ENCODE measurements around the gene B4GALT5.

DNA sequence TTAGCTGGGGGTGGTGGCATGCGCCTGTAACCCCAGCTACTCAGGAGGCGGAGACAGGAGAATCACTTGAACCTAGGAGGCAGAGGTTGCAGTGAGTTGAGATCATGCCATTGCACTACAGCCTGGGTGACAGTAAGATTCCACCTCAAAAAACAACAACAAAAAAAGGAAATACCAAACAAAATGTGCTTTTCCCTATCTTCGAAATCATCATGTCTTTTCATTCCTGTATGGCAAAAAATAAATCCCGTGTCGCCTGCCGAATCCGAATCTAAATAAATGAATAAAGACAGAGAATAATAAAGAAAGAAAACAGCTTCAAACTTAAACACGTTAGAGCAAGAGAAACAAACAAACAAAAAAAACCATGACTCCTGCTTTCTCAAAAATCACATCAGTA, 11.8 kb downstream of the B4GALT5 start:
- TF ChIP-seq, protein P1, sequence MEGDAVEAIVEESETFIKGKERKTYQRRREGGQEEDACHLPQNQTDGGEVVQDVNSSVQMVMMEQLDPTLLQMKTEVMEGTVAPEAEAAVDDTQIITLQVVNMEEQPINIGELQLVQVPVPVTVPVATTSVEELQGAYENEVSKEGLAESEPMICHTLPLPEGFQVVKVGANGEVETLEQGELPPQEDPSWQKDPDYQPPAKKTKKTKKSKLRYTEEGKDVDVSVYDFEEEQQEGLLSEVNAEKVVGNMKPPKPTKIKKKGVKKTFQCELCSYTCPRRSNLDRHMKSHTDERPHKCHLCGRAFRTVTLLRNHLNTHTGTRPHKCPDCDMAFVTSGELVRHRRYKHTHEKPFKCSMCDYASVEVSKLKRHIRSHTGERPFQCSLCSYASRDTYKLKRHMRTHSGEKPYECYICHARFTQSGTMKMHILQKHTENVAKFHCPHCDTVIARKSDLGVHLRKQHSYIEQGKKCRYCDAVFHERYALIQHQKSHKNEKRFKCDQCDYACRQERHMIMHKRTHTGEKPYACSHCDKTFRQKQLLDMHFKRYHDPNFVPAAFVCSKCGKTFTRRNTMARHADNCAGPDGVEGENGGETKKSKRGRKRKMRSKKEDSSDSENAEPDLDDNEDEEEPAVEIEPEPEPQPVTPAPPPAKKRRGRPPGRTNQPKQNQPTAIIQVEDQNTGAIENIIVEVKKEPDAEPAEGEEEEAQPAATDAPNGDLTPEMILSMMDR (IDR thresholded peaks at IDR 0.05), result no peak
- TF ChIP-seq POLR2A (IDR thresholded peaks at IDR 0.05), result no peak
